Measurements from ENCODE around the gene TNS1. TPM values are rescaled to one million over a fixed set of nuclear protein-coding genes. Genes with fewer than 3 reads are reported as not detected.

Gene TNS1
- total and polyA plus RNA-seq, 2 donors (not counting 1 experiment from before 2014, with no cell fraction given), result 0.10 to 0.86 TPM

DNA sequence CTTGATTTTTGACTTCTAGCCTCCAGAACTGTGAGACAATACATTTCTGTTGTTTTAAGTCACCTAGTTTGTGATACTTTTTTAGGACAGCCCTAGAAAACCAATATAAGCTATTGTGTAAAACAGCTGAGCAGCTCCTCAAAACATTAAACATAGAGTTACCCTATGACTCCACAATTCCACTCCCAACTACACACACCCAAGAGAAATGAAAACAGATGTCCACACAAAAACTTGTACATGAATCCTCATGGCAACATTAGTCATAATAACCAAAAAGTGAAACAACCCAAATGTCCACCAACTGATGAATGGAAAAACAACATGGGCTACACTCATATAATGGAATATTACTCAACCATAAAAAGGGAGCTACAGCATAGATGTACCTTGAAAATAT, 32.6 kb downstream of the TNS1 start:
- Histone ChIP-seq H3K36me3 (replicated peaks in 1 of 2; ENCODE audit: control extremely low read depth in 1 of 2, control insufficient read depth in 1 of 2, extremely low read depth in 1 of 2, insufficient read depth in 2 of 2, low read length in 1 of 2) (no peaks in the 10 kb centered on the region), H3K4me3 (ENCODE audit: control extremely low read depth in 1 of 5, extremely low read depth in 1 of 5, insufficient read depth in 1 of 5, low read depth in 2 of 5, low read length in 4 of 5) (no peak overlapping the region), H3K9ac (ENCODE audit: low read length) (no peak overlapping the region), H3K27ac (ENCODE audit: low read length in 2 of 2) (no peak overlapping the region), H3K9me3 (ENCODE audit: control extremely low read depth in 1 of 3, control insufficient read depth in 2 of 3, insufficient read depth in 1 of 3, low read length in 2 of 3) (peaks cover 0 to 3% (median 0%) of the 10 kb centered on the region in 3 donors), H3K4me1 (ENCODE audit: control insufficient read depth in 2 of 2, insufficient read depth in 2 of 2, low read length in 2 of 2) (no peaks in the 10 kb centered on the region), H4K20me1 (ENCODE audit: control insufficient read depth, insufficient read depth, low read length, poor library complexity, severe bottlenecking) (no peaks in the 10 kb centered on the region), H3K79me2 (ENCODE audit: control insufficient read depth, insufficient read depth, low read length) (no peaks in the 10 kb centered on the region), H3K27me3 (replicated peaks in 1 of 4; ENCODE audit: control extremely low read depth in 1 of 4, control insufficient read depth in 3 of 4, insufficient read depth in 4 of 4, low read length in 3 of 4) (peaks cover 0 to 3% (median 0%) of the 10 kb centered on the region in 4 experiments), H2AFZ (ENCODE audit: insufficient read depth, low read depth, low read length, poor library complexity, severe bottlenecking) (no peak overlapping the region), H3K4me2 (replicated peaks; ENCODE audit: low read depth, low read length, poor library complexity, severe bottlenecking) (no peak overlapping the region)
- DNase-seq (no peak), ATAC-seq (ENCODE audit: low read depth) (no peak)
- CTCF ChIA-PET, result no interaction called here
- POLR2A ChIA-PET, result no interaction called here
- H3K4me1 Mint-ChIP-seq, result no peaks in the 10 kb centered on the region
- no peak overlapping the region for H3K27ac Mint-ChIP-seq
- intact Hi-C loops (cut with micrococcal nuclease), result no loop called here
- H3K27me3 Mint-ChIP-seq, result peaks cover 12% of the 10 kb centered on the region
- no peak overlapping the region for H3K4me3 Mint-ChIP-seq
- TF ChIP-seq, protein P1, sequence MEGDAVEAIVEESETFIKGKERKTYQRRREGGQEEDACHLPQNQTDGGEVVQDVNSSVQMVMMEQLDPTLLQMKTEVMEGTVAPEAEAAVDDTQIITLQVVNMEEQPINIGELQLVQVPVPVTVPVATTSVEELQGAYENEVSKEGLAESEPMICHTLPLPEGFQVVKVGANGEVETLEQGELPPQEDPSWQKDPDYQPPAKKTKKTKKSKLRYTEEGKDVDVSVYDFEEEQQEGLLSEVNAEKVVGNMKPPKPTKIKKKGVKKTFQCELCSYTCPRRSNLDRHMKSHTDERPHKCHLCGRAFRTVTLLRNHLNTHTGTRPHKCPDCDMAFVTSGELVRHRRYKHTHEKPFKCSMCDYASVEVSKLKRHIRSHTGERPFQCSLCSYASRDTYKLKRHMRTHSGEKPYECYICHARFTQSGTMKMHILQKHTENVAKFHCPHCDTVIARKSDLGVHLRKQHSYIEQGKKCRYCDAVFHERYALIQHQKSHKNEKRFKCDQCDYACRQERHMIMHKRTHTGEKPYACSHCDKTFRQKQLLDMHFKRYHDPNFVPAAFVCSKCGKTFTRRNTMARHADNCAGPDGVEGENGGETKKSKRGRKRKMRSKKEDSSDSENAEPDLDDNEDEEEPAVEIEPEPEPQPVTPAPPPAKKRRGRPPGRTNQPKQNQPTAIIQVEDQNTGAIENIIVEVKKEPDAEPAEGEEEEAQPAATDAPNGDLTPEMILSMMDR (IDR thresholded peaks at IDR 0.05), result no peak
- TF ChIP-seq EZH2 (IDR thresholded peaks at IDR 0.05; ENCODE audit: borderline replicate concordance, insufficient read depth, low read depth, low read length, poor library complexity, severe bottlenecking), result no peak
- H3K9me3 Mint-ChIP-seq (ENCODE audit: insufficient read depth), result no peaks in the 10 kb centered on the region

DNA sequence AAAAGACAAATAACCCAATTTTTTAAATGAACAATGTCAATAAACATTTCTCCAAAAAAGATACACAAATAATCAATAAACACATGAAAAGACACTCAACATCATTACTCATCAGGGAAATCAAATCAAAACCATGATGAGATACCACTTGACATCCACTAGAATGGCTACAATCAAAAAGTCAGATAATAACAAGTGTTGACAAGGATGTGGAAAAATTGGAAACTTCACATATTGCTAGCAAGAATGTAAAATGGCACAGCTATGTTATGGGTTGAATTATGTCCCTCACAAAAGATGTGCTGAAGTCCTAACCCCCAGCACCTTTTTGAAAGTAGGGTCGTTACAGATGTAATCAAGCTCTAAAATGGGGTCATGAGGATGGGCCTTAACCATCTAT, 33.2 kb downstream of the TNS1 start:
- ATAC-seq (ENCODE audit: low read depth) (no peak), DNase-seq (no peak)
- WGBS (ENCODE audit: insufficient coverage), result no CpG with 5 or more reads among the region's 1 CpG
- Histone ChIP-seq H2AFZ (ENCODE audit: insufficient read depth, low read depth, low read length, poor library complexity, severe bottlenecking) (no peak overlapping the region), H3K9me3 (ENCODE audit: control extremely low read depth in 1 of 3, control insufficient read depth in 2 of 3, insufficient read depth in 1 of 3, low read length in 2 of 3) (peaks cover 0 to 3% (median 0%) of the 10 kb centered on the region in 3 donors), H3K36me3 (replicated peaks in 1 of 2; ENCODE audit: control extremely low read depth in 1 of 2, control insufficient read depth in 1 of 2, extremely low read depth in 1 of 2, insufficient read depth in 2 of 2, low read length in 1 of 2) (no peaks in the 10 kb centered on the region), H3K4me3 (ENCODE audit: control extremely low read depth in 1 of 5, extremely low read depth in 1 of 5, insufficient read depth in 1 of 5, low read depth in 2 of 5, low read length in 4 of 5) (no peak overlapping the region), H3K9ac (ENCODE audit: low read length) (no peak overlapping the region), H3K4me2 (replicated peaks; ENCODE audit: low read depth, low read length, poor library complexity, severe bottlenecking) (no peak overlapping the region), H3K27ac (ENCODE audit: low read length in 2 of 2) (no peak overlapping the region), H3K79me2 (ENCODE audit: control insufficient read depth, insufficient read depth, low read length) (no peaks in the 10 kb centered on the region), H3K27me3 (replicated peaks in 1 of 4; ENCODE audit: control extremely low read depth in 1 of 4, control insufficient read depth in 3 of 4, insufficient read depth in 4 of 4, low read length in 3 of 4) (peaks cover 0 to 3% (median 0%) of the 10 kb centered on the region in 4 experiments), H4K20me1 (ENCODE audit: control insufficient read depth, insufficient read depth, low read length, poor library complexity, severe bottlenecking) (no peaks in the 10 kb centered on the region), H3K4me1 (ENCODE audit: control insufficient read depth in 2 of 2, insufficient read depth in 2 of 2, low read length in 2 of 2) (no peaks in the 10 kb centered on the region)
- ChIA-PET CTCF (no interaction called here), POLR2A (no interaction called here)
- TF ChIP-seq, protein P1 (IDR thresholded peaks at IDR 0.05), result no peak
- no peak for TF ChIP-seq EZH2 (IDR thresholded peaks at IDR 0.05; ENCODE audit: borderline replicate concordance, insufficient read depth, low read depth, low read length, poor library complexity, severe bottlenecking)
- Mint-ChIP-seq H3K4me1 (no peaks in the 10 kb centered on the region), H3K9me3 (ENCODE audit: insufficient read depth) (no peaks in the 10 kb centered on the region), H3K4me3 (no peak overlapping the region), H3K27ac (no peak overlapping the region), H3K27me3 (peaks cover 9% of the 10 kb centered on the region)
- intact Hi-C loops (cut with micrococcal nuclease), result no loop called here

Measured in B cell (primary cell).